ES-I3 (cell line): ENCODE measurements around the gene MED12L.
"Not testable (repeated sequence)": the region's sequence is repeated elsewhere in the genome, so short reads cannot be mapped to it uniquely, and the experiment has no call there.

Source experiments
- H3K36me3 ChIP-seq: 2 replicates; pipeline ENCODE4 v1.6.1; 2013; ENCODE audit warnings: mild to moderate bottlenecking, low read length, control low read depth, moderate library complexity; ENCODE audit not compliant: insufficient read depth
- H3K4me1 ChIP-seq: 2 replicates; pipeline ENCODE4 v1.6.1; 2013; ENCODE audit warnings: mild to moderate bottlenecking, control low read depth, low read length; ENCODE audit not compliant: insufficient read depth
- H3K9ac ChIP-seq: 2 replicates; pipeline ENCODE4 v1.6.1; 2013; ENCODE audit warnings: low read depth, mild to moderate bottlenecking, low read length, moderate library complexity
- H3K9me3 ChIP-seq: 2 replicates; pipeline ENCODE4 v1.6.1; 2013; ENCODE audit warnings: mild to moderate bottlenecking, low read length, moderate library complexity; ENCODE audit not compliant: control insufficient read depth, insufficient read depth

The MED12L gene

GRCh38 chr3:151085227-151085888 lies at the start of gene MED12L:
Gene MED12L (plus strand): TSS chr3:151085664. CDS start chr3:151086927, 1,263 bp downstream.
- Histone ChIP-seq H3K4me1 (peaks cover 13% of the 10 kb centered on the region), H3K9me3 (no peaks in the 10 kb centered on the region), H3K9ac (peak within 1 kb of the TSS; percentile 85), H3K36me3 (no peaks in the 10 kb centered on the region)

GRCh38 chr3:151037746-151038477 lies 47.6 kb upstream of the MED12L start:
- Histone ChIP-seq H3K36me3 (no peaks in the 10 kb centered on the region), H3K4me1 (peaks cover 8% of the 10 kb centered on the region; the same call in 1 of the 2 replicates), H3K9me3 (no peaks in the 10 kb centered on the region), H3K9ac (no peak overlapping the region)

GRCh38 chr3:151044706-151045105 lies 40.8 kb upstream of the MED12L start:
- Histone ChIP-seq H3K36me3 (no peaks in the 10 kb centered on the region), H3K4me1 (peaks cover 7% of the 10 kb centered on the region; the same call in 1 of the 2 replicates), H3K9me3 (no peaks in the 10 kb centered on the region)

GRCh38 chr3:151047636-151048035 lies 37.8 kb upstream of the MED12L start:
- no peak overlapping the region for H3K9ac ChIP-seq
- peaks cover 7% of the 10 kb centered on the region; the same call in 1 of the 2 replicates for H3K4me1 ChIP-seq
- H3K36me3 ChIP-seq: no peaks in the 10 kb centered on the region
- H3K9me3 ChIP-seq: no peaks in the 10 kb centered on the region

More at GRCh38 chr3:151044706-151045105, 40.8 kb upstream of the MED12L start:
- H3K9ac ChIP-seq: no peak overlapping the region

- Histone ChIP-seq H3K9ac (no peak overlapping the region), H3K36me3 (no peaks in the 10 kb centered on the region), H3K4me1 (peaks cover 3% of the 10 kb centered on the region; the same call in 1 of the 2 replicates), H3K9me3 (no peaks in the 10 kb centered on the region)
These were observed 33.9 kb upstream of the MED12L start for GRCh38 chr3:151051533-151051932.

- Histone ChIP-seq H3K9me3 (no peaks in the 10 kb centered on the region), H3K36me3 (no peaks in the 10 kb centered on the region), H3K4me1 (peaks cover 3% of the 10 kb centered on the region; the same call in 1 of the 2 replicates), H3K9ac (no peak overlapping the region)
These were observed 33.1 kb upstream of the MED12L start for GRCh38 chr3:151052346-151052745.

GRCh38 chr3:151052756-151053155 lies 32.7 kb upstream of the MED12L start:
- no peak overlapping the region for H3K9ac ChIP-seq
- no peaks in the 10 kb centered on the region for H3K36me3 ChIP-seq
- no peaks in the 10 kb centered on the region for H3K9me3 ChIP-seq
- H3K4me1 ChIP-seq: peaks cover 3% of the 10 kb centered on the region; the same call in 1 of the 2 replicates

- Histone ChIP-seq H3K9me3 (no peaks in the 10 kb centered on the region), H3K9ac (no peak overlapping the region), H3K4me1 (no peaks in the 10 kb centered on the region), H3K36me3 (no peaks in the 10 kb centered on the region)
These were observed 26.7 kb upstream of the MED12L start for GRCh38 chr3:151058740-151059139.

- no peak overlapping the region for H3K9ac ChIP-seq
- no peaks in the 10 kb centered on the region for H3K4me1 ChIP-seq
- H3K9me3 ChIP-seq: no peaks in the 10 kb centered on the region
- H3K36me3 ChIP-seq: no peaks in the 10 kb centered on the region
These were observed 22.9 kb upstream of the MED12L start for GRCh38 chr3:151062611-151063010.

- Histone ChIP-seq H3K36me3 (no peaks in the 10 kb centered on the region), H3K4me1 (no peaks in the 10 kb centered on the region), H3K9me3 (no peaks in the 10 kb centered on the region), H3K9ac (no peak overlapping the region)
These were observed 18.3 kb upstream of the MED12L start for GRCh38 chr3:151067158-151067557.

GRCh38 chr3:151072842-151073241 lies 12.6 kb upstream of the MED12L start:
- not testable (repeated sequence) for H3K36me3 ChIP-seq, H3K4me1 ChIP-seq, H3K9me3 ChIP-seq

GRCh38 chr3:151074256-151074655 lies 11.2 kb upstream of the MED12L start:
- no peaks in the 10 kb centered on the region for H3K4me1 ChIP-seq
- H3K9me3 ChIP-seq: no peaks in the 10 kb centered on the region
- H3K36me3 ChIP-seq: no peaks in the 10 kb centered on the region
- no peak overlapping the region for H3K9ac ChIP-seq

More at GRCh38 chr3:151072842-151073241, 12.6 kb upstream of the MED12L start:
- H3K9ac ChIP-seq: not testable (repeated sequence)

GRCh38 chr3:151075869-151076562 lies 9.4 kb upstream of the MED12L start:
- Histone ChIP-seq H3K36me3 (no peaks in the 10 kb centered on the region), H3K4me1 (no peaks in the 10 kb centered on the region), H3K9me3 (no peaks in the 10 kb centered on the region), H3K9ac (no peak overlapping the region)

- Histone ChIP-seq H3K4me1 (no peaks in the 10 kb centered on the region), H3K9me3 (no peaks in the 10 kb centered on the region), H3K9ac (no peak overlapping the region), H3K36me3 (no peaks in the 10 kb centered on the region)
These were observed 8.8 kb upstream of the MED12L start for GRCh38 chr3:151076626-151077025.
